Astrocyte (in vitro differentiated cells and primary cell): ENCODE data around the gene DEPDC1B.
A peak's percentile ranks its signal among the peaks of the same experiment; 100 is the strongest.

Source experiments
- EZH2 ChIP-seq: IDR thresholded peaks from 2 replicates; pipeline ENCODE4 v1.6.1; 2012; ENCODE audit warnings: mild to moderate bottlenecking, low read length, inconsistent platforms; ENCODE audit not compliant: insufficient read depth
- TF ChIP-seq, protein P1 (sequence below): IDR thresholded peaks from 2 replicates; pipeline ENCODE4 v1.5.1; 2011; ENCODE audit warnings: low read depth, mild to moderate bottlenecking, inconsistent platforms, low read length, moderate library complexity; ENCODE audit not compliant: insufficient read depth

GRCh38 chr5:60699609-60700415, at the start of gene DEPDC1B:
- TF ChIP-seq, protein P1, sequence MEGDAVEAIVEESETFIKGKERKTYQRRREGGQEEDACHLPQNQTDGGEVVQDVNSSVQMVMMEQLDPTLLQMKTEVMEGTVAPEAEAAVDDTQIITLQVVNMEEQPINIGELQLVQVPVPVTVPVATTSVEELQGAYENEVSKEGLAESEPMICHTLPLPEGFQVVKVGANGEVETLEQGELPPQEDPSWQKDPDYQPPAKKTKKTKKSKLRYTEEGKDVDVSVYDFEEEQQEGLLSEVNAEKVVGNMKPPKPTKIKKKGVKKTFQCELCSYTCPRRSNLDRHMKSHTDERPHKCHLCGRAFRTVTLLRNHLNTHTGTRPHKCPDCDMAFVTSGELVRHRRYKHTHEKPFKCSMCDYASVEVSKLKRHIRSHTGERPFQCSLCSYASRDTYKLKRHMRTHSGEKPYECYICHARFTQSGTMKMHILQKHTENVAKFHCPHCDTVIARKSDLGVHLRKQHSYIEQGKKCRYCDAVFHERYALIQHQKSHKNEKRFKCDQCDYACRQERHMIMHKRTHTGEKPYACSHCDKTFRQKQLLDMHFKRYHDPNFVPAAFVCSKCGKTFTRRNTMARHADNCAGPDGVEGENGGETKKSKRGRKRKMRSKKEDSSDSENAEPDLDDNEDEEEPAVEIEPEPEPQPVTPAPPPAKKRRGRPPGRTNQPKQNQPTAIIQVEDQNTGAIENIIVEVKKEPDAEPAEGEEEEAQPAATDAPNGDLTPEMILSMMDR = peak; percentile 35
- no peak for TF ChIP-seq EZH2
